HG03060 (cell line): ENCODE data around the gene SLC6A6.

Source experiments
- ATAC-seq: cut with Tn5 transposase; IDR thresholded peaks from one replicate; pipeline ENCODE4 v1.9.1; 2021; ENCODE audit warnings: low read depth, moderate number of reproducible peaks; ENCODE audit not compliant: unreplicated experiment

The SLC6A6 gene

DNA sequence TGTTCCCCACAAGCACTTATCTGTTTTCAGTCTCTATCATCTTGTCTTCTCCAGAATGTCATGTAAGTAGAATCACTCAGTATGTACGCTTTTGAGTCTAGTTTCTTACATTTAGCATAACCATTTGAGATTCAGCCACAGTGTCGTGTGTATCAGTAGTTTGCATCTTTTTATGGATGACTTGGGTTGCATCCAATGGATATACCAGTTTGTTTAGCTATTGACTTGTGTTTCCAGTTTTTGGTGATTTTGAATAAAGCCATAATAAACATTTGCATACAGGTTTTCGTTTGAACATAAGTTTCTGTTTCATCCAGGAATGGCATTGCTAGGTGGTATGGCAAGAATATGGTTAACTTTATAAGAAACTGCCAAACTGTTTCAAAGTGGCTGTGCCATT lies 125.7 kb downstream of the SLC6A6 start:
- ATAC-seq, result no peak

DNA sequence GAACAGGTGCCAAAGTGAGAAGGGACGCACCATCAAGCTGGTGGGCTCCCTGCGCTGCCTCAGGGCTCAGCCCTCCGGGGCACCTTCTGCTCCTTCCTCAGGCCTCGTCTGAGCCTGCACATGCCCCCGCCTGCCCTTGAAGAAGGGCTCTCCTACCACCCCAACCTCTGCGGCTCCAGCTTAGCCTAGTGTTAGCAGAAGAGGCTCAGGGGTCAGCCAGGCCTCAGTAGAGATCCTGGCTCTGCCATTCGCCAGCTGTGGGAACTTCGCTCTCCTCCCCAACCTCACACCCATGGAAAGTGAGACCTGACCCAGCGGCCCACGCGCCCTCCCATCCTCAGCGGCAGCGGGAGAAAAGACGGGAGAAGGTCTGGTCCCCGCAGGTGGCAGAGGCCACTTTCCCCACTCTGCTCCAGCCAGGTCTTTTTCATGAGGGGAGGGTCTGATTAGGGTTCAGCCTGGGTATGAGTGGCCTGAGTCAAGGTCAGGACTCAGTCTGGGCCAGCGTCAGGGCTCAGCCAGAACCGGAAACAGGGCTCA lies 129.5 kb downstream of the SLC6A6 start:
- no peak for ATAC-seq

GRCh38 chr3:14532691-14533456 lies 130.5 kb downstream of the SLC6A6 start:
- no peak for ATAC-seq

DNA sequence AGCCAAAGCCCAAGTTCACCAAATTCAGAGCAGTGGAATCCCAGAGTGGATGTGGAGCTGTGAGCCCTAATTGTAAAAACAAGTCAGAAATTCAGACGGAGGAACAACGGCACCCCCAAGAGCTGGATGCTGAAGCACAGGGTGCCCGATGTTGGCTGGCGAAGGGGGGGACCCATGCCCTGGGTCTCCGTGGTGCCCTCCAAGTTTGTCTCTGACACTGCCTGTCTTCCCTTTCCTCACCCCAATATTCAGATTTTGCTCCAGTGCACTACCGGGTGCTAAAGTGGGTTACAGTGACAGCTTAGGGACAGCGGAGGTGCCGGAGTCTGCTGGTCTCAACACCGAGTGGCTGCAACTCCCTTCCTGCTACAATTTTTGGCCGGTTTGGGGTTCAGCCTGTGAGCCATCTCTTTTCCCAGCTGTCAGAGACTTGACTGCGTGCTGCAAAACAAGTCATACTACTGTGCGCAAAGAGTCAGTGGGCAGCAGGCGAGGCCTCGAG lies 131.1 kb downstream of the SLC6A6 start:
- ATAC-seq, result no peak

DNA sequence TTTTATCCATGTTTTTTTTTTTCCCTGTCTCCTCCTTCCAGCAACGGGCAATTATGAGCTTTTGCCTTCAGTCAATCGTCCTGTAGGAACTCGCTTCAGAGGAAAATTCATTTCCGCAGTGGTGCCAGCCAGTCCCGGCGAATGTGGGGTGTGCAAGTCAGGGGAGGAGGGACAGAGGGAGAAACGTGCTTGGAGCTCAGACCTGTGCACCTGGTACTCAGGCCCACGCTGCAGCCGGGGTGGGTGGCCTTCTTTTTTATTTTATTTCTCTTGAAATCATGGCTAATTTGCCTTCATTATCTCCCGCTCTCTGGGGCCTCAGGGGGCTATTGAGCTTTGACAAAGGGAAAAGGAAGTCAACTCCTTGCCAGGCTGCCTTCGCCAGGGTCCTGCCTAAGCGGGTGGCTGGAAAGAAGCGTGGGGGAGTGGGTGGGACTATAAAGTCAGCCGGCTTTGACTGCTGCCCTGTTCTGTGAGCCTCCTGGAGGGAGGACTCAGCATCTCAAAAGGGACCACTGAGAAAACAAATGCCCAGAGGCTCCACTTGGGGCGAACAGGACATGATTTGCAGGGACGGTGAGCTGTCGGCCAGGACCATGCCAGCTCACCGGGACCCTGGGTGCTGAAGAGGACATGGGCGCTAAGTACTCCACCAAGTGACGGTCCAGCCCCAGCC lies 132.2 kb downstream of the SLC6A6 start:
- no peak for ATAC-seq

DNA sequence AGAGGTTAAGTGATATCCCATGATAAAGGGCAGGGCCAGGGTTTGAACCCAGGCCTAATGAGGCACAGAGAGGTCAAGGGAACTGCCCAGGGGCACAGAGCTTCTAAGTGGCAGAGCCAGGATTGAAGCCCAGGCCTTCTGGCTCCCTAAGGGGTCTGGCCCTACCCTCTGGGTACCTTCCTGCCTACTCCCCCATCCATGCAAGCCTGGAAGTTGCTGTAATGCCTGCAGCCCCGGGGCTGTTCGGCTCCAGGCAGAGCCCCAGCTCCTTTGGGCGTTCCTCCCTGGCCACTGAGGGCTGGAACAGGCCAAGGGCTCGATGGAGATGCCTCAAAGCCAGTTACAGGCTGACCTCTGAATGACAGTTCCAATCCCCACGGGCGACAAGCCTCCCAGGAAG lies 133.2 kb downstream of the SLC6A6 start:
- ATAC-seq, result no peak

DNA sequence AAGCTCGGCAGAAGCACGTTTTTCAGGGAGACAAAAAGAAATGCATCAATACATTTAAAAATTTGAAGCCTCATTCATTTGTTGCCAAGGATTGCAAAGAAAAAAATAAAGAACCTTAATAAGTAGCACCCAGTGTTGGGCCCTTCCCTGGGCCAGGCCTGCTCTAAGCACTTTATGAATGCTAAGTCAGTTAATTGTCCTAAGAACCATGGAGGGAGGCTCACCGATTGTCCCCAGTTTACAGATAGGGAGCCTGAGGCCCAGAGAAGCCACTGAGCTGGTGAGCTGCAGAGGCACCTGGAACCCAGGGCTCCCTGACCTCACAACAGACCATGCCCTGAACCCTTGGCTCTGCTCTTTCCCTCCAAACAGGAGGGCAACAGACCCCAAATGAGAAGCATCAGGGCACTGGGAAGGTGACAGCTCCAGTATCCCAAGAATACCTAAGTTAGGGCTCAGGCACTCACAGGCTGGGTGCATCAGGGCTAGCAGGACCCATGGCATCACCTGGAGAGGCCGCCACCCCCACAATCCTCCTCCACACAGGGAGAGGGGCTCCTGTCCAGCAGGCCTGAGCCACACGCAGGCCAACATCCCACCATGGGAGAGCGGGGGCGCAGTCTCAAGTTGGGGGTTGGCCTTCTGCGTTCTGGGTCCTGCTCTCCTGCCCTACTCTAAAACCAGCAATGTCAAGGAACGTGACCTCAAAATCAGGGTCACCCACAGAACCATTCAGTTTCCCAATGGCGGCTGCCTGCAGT lies 133.8 kb downstream of the SLC6A6 start:
- ATAC-seq, result no peak

DNA sequence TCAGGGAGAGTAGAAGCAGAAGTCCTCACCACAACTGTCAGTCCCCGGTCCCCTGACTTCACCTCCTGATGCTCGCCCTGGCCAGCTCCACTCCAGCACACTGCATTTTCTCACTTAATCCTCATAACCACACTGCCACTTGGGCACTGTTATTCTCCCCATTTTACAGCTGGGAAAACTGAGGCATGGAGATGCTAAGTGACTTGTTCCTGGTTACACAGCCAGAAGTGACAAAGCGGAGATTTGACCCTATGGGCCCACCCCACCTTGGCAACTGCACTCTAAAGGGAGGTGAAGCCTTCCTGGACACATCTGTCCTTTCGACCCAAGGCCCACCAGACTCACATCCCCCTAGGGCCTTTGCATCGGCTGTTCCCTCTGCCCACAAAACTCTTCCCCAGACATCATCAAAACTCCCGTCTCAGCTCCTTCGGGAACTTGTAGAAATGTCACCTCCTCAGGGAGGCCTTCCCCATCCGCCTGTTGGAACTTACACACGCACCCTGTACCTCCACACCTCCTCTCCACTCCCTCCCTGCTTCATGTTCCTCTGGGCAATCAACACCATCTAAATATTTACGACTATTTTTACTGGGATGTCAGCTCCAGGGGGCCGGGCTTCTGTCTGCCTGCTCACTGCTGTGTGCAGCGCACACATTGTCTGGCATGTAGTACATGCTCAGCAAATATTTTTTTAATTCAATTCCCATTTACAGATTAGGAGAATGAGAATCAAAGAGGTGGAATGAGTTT lies 134.6 kb downstream of the SLC6A6 start:
- no peak for ATAC-seq

GRCh38 chr3:14537590-14538450 lies 135.4 kb downstream of the SLC6A6 start:
- no peak for ATAC-seq

- ATAC-seq, result no peak
These were observed 136.2 kb downstream of the SLC6A6 start for GRCh38 chr3:14538451-14539088.
